CD4-positive, alpha-beta T cell (primary cell): Measurements from ENCODE around the gene ZBTB7C. TPM values are rescaled to one million over a fixed set of nuclear protein-coding genes. Genes with fewer than 3 reads are reported as not detected.
"Not testable (repeated sequence)": the region's sequence is repeated elsewhere in the genome, so short reads cannot be mapped to it uniquely, and the experiment has no call there.

ENCODE experiments used
- ATAC-seq: fragments of 200-7000 bp; cut with Tn5 transposase; one replicate; pipeline ENCODE4 v1.10.0; 2022; ENCODE audit warnings: mild to moderate bottlenecking; ENCODE audit not compliant: poor library complexity
- CTCF ChIA-PET: fragments of 350-600 bp; sonication (Branson Sonifier 250); formaldehyde crosslinking; loops from one replicate; lab custom pipeline; 2021; ENCODE audit warnings: antibody characterized with exemption, inconsistent platforms; lab: Charles Lee
- POLR2A ChIA-PET: fragments of 350-600 bp; sonication (Branson Sonifier 250); formaldehyde crosslinking; loops from one replicate; lab custom pipeline; 2021; ENCODE audit warnings: antibody characterized with exemption, inconsistent platforms; lab: Charles Lee
- DNase-seq, 14 experiments: peaks; one replicate each; pipeline ENCODE4 v3.0.0-alpha.2; 2013 to 2020; ENCODE audit warnings: mixed read lengths in 2 of 14
- H3K27ac ChIP-seq, 2 donors: one replicate each; pipeline versions ENCODE4 v1.5.1 to v1.7.0; 2013; ENCODE audit warnings: low read length in 2 of 2, low read depth in 1 of 2, mild to moderate bottlenecking in 1 of 2
- H3K27me3 ChIP-seq, 2 experiments: 1 replicate in 1 of 2; 2 replicates in 1 of 2; pipeline versions ENCODE4 v1.6.1 to v1.7.0; 2013; ENCODE audit warnings: low read length in 2 of 2, control low read depth in 1 of 2, mild to moderate bottlenecking in 1 of 2, moderate library complexity in 1 of 2; ENCODE audit not compliant: insufficient read depth in 2 of 2, control insufficient read depth in 1 of 2
- H3K36me3 ChIP-seq: one replicate; pipeline ENCODE4 v1.6.1; 2013; ENCODE audit warnings: low read length, control low read depth; ENCODE audit not compliant: insufficient read depth
- H3K4me1 ChIP-seq: one replicate; pipeline ENCODE4 v1.6.1; 2013; ENCODE audit warnings: low read length, control low read depth; ENCODE audit not compliant: insufficient read depth
- H3K4me3 ChIP-seq: one replicate; pipeline ENCODE4 v1.5.1; 2013; ENCODE audit warnings: mild to moderate bottlenecking, low read length, moderate library complexity
- H3K9me3 ChIP-seq, 2 experiments: 1 replicate in 1 of 2; 2 replicates in 1 of 2; pipeline versions ENCODE4 v1.6.1 to v1.7.0; 2013; ENCODE audit warnings: low read length in 2 of 2, mild to moderate bottlenecking in 2 of 2, control low read depth in 1 of 2, moderate library complexity in 1 of 2; ENCODE audit not compliant: control insufficient read depth in 1 of 2, insufficient read depth in 1 of 2
- H3K27ac Mint-ChIP-seq: one replicate; pipeline ENCODE4 v1.8.0; 2020; ENCODE audit warnings: mixed read lengths
- H3K27me3 Mint-ChIP-seq: one replicate; pipeline ENCODE4 v1.8.0; 2021; ENCODE audit warnings: mixed read lengths
- H3K36me3 Mint-ChIP-seq: one replicate; pipeline ENCODE4 v1.8.0; 2021; ENCODE audit warnings: low read depth, mixed read lengths
- H3K4me1 Mint-ChIP-seq: one replicate; pipeline ENCODE4 v1.8.0; 2021; ENCODE audit warnings: low read depth, mixed read lengths
- H3K4me3 Mint-ChIP-seq: one replicate; pipeline ENCODE4 v1.8.0; 2020; ENCODE audit warnings: mild to moderate bottlenecking, mixed read lengths
- H3K9me3 Mint-ChIP-seq: one replicate; pipeline ENCODE4 v1.8.0; 2020; ENCODE audit warnings: mixed read lengths
- intact Hi-C, 2 experiments: fragments of 100-400 bp; cut with DNase I in 1 of 2; cut with micrococcal nuclease in 1 of 2; formaldehyde crosslinking; loops; one replicate each; pipeline versions ENCODE4 v1.15.1 to v1.9.0; 2023 to 2025; cut with DNase I, micrococcal nuclease
- total RNA-seq, 174 experiments: library from RNA in 2 of 174; stranded (reverse) in 2 of 174; gene quantifications; one replicate each; pipeline ENCODE4 v1.2.3 and lab custom pipeline; 2021 to 2026
- TF ChIP-seq, protein P1 (sequence below): fragments of 200-600 bp; IDR thresholded peaks from one replicate; pipeline ENCODE4 v1.8.0; 2022; ENCODE audit warnings: antibody characterized with exemption, mild to moderate bottlenecking

ZBTB7C gene
- total RNA-seq, 2 experiments from 2014 or later: not detected

DNA sequence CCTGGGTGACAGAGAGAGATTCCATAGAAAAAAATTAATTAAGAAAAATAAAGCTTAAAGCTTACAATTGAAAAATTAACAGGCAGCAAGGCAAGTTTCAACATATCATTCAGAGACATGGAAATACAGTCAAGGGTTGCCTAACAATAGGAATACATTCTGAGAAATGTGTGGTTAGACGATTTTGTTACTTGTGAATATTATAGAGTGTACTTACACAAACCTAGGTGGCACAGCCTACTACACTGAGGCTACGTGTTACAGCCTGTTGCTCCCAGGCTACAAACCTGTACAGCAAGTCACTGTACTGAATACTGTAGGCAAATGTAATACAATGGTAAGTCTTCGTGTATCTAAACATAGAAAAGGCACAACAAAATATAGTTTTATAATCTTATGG is 27.7 kb upstream of the ZBTB7C start:
- no peaks in the 10 kb centered on the region for H3K36me3 Mint-ChIP-seq
- no peaks in the 10 kb centered on the region for H3K4me1 ChIP-seq
- no peak for ATAC-seq
- ChIA-PET POLR2A (no interaction called here), CTCF (interaction anchor here (1.4 kb wide), 1 partner anchor 9 kb away, joined by 3 read pairs; no protein-coding TSS in a partner anchor)
- DNase-seq: no peak
- H3K9me3 Mint-ChIP-seq: no peaks in the 10 kb centered on the region
- peaks cover 60% of the 10 kb centered on the region for H3K27me3 Mint-ChIP-seq
- H3K27me3 ChIP-seq: peaks cover 12 to 32% of the 10 kb centered on the region in 2 experiments
- H3K4me3 Mint-ChIP-seq: no peak overlapping the region
- H3K36me3 ChIP-seq: no peaks in the 10 kb centered on the region
- no peak overlapping the region for H3K27ac Mint-ChIP-seq
- H3K4me3 ChIP-seq: no peak overlapping the region
- no peak overlapping the region for H3K27ac ChIP-seq
- TF ChIP-seq, protein P1, sequence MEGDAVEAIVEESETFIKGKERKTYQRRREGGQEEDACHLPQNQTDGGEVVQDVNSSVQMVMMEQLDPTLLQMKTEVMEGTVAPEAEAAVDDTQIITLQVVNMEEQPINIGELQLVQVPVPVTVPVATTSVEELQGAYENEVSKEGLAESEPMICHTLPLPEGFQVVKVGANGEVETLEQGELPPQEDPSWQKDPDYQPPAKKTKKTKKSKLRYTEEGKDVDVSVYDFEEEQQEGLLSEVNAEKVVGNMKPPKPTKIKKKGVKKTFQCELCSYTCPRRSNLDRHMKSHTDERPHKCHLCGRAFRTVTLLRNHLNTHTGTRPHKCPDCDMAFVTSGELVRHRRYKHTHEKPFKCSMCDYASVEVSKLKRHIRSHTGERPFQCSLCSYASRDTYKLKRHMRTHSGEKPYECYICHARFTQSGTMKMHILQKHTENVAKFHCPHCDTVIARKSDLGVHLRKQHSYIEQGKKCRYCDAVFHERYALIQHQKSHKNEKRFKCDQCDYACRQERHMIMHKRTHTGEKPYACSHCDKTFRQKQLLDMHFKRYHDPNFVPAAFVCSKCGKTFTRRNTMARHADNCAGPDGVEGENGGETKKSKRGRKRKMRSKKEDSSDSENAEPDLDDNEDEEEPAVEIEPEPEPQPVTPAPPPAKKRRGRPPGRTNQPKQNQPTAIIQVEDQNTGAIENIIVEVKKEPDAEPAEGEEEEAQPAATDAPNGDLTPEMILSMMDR: no peak
- intact Hi-C loops: no loop called here
- no peaks in the 10 kb centered on the region for H3K9me3 ChIP-seq
- no peaks in the 10 kb centered on the region for H3K4me1 Mint-ChIP-seq

DNA sequence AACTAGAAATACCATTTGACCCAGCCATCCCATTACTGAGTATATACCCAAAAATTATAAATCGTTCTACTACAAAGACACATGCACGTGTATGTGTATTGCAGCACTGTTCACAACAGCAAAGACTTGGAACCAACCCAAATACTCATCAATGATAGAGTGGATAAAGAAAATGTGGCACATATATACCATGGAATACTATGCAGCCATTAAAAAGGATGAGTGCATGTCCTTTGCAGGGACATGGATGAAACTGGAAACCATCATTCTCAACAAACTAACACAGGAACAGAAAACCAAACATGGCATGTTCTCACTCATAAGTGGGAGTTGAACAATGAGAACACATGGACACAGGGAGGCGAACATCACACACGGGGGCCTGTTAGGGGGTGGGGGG is 25.2 kb upstream of the ZBTB7C start:
- CTCF ChIA-PET, H3K36me3 Mint-ChIP-seq: not testable (repeated sequence)

DNA sequence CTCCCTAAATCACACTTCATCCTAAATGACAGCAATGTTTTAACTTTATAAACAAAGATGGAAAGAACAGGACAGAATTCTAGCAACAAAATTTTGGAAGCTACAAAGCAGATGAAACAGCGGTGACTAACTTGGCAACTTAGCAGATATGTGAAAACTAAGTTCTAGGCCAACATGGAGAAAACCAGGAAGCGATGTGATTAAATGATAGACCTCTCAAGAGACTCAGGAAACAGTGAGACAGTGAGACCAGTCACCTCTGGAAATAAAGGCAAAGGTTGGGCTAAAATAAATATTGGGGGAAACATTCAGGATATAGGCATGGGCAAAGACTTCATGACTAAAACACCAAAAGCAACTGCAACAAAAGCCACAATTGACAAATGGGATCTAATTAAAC is 24.4 kb upstream of the ZBTB7C start:
- no peaks in the 10 kb centered on the region for H3K4me1 ChIP-seq
- CTCF ChIA-PET: no interaction called here
- ATAC-seq: no peak
- TF ChIP-seq, protein P1: no peak
- peaks cover 0 to 3% of the 10 kb centered on the region in 2 experiments for H3K9me3 ChIP-seq
- Mint-ChIP-seq H3K4me3 (no peak overlapping the region), H3K36me3 (no peaks in the 10 kb centered on the region), H3K4me1 (no peaks in the 10 kb centered on the region), H3K27ac (no peak overlapping the region), H3K27me3 (peaks cover 61% of the 10 kb centered on the region), H3K9me3 (no peaks in the 10 kb centered on the region)
- POLR2A ChIA-PET: no interaction called here
- intact Hi-C loops: no loop called here
- H3K4me3 ChIP-seq: no peak overlapping the region
- no peak for DNase-seq
- no peak overlapping the region for H3K27ac ChIP-seq
- peaks cover 0 to 24% of the 10 kb centered on the region in 2 experiments for H3K27me3 ChIP-seq
- no peaks in the 10 kb centered on the region for H3K36me3 ChIP-seq

More for the DNA sequence above, 25.2 kb upstream of the ZBTB7C start:
- POLR2A ChIA-PET, H3K9me3 ChIP-seq, ATAC-seq, H3K4me1 Mint-ChIP-seq, H3K4me1 ChIP-seq, intact Hi-C loops, H3K27ac Mint-ChIP-seq, H3K36me3 ChIP-seq, H3K4me3 ChIP-seq, H3K27ac ChIP-seq, H3K9me3 Mint-ChIP-seq, DNase-seq, H3K4me3 Mint-ChIP-seq: not testable (repeated sequence)
- H3K27me3 ChIP-seq: peaks cover 0 to 19% of the 10 kb centered on the region in 2 experiments
- peaks cover 61% of the 10 kb centered on the region for H3K27me3 Mint-ChIP-seq

DNA sequence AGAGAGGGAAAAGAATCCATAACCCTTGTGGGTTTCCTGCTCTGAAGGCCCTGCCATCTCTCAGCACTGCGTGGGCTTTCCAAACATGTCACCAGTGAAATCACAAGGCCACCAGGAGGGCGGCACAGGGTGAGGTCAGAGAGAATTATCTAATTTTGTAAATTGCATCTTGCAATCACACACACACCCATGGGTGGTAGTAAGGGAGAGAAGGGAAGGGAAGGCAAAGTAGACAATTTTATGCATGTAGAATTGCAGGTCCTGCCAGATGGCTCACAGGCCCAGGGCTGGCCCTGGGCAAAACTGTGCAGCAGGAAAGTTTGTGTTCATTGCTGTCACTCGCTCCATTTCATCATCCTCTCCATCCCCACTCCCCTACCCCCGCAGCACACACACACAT is 21.0 kb upstream of the ZBTB7C start:
- Histone ChIP-seq H3K27me3 (peaks cover 8 to 27% of the 10 kb centered on the region in 2 experiments), H3K36me3 (no peaks in the 10 kb centered on the region), H3K4me3 (no peak overlapping the region), H3K9me3 (peaks cover 0 to 4% of the 10 kb centered on the region in 2 experiments), H3K27ac (no peak overlapping the region), H3K4me1 (no peaks in the 10 kb centered on the region)
- intact Hi-C loops: no loop called here
- ChIA-PET CTCF (no interaction called here), POLR2A (no interaction called here)
- H3K36me3 Mint-ChIP-seq: no peaks in the 10 kb centered on the region
- ATAC-seq (no peak), DNase-seq (no peak)
- H3K4me3 Mint-ChIP-seq: no peak overlapping the region
- H3K27me3 Mint-ChIP-seq: peaks cover 59% of the 10 kb centered on the region
- H3K27ac Mint-ChIP-seq: no peak overlapping the region
- H3K9me3 Mint-ChIP-seq: no peaks in the 10 kb centered on the region
- TF ChIP-seq, protein P1: no peak
- no peaks in the 10 kb centered on the region for H3K4me1 Mint-ChIP-seq
